GM18502 (cell line): ENCODE data around the gene WNT7A.

ENCODE experiments used
- ATAC-seq: cut with Tn5 transposase; IDR thresholded peaks from one replicate; pipeline ENCODE4 v1.9.1; 2021; ENCODE audit warnings: mild to moderate bottlenecking; ENCODE audit not compliant: unreplicated experiment, poor library complexity

WNT7A gene

DNA sequence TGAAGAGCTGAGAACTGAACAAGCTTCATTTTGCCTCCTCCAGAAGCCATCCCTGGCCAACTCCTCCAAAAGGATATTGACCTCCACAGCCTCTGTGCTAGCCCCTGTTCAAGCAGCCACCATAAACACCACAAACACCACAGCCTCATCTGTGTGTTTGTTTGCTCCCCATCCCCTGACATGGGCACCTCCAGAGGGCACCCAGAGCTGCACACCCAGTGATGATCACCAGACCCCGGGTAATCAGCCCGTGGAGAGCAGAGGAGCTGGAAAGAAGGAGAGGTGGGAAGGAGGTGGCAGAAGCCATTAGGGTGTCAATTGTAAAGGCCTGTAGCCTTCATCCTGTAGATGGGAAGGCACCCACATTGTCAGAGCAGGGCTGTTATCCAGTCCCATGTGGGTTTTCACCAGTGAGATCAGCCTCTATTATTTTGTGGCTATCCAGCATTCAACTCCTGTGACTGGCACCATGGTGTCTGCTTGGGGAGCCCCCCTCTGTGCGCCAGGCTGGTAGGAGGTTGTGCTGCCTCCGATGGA, 6.8 kb upstream of the WNT7A start:
- no peak for ATAC-seq

- ATAC-seq, result no peak
These were observed 5.8 kb upstream of the WNT7A start for GRCh38 chr3:13885704-13886010.

DNA sequence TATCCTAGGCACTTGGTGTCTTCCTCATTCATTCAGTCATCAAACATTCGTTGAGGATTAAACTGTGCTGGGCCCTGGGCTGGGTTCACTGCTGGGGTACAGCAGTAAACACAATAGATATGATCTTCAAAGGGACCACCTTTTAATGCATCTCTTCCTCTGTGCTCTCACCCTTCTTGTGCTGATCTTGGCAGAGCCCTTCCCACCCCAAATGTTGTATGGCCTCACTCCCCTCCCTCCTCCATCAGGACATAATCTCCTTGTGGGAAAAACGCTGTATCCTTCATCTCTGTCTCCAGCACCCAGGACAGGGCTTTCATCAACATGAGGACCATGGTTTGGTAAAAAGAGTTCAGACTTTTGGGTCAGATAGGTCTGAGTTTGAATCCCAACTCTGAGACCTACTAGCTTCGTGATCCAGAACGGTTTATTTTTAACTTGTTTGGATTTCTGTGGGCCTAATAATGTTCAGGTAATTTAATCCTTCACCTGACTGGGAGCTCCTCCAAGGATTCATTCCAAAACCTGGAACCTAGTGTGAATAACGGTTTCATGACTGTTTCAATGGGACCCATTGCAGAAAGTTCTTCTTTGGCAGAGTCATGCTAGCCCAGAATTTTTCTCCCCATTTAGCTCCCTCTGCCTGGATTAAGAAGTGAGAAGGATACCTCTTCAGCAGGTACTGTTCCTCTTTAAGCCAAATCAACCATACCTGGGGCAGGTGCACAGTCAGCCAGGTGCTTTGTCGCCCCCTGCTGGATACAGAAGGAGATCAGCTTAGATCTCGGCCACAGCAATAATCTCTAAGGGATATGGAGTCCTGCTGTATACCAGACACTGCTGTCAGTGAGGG, 5.2 kb upstream of the WNT7A start:
- ATAC-seq, result no peak

DNA sequence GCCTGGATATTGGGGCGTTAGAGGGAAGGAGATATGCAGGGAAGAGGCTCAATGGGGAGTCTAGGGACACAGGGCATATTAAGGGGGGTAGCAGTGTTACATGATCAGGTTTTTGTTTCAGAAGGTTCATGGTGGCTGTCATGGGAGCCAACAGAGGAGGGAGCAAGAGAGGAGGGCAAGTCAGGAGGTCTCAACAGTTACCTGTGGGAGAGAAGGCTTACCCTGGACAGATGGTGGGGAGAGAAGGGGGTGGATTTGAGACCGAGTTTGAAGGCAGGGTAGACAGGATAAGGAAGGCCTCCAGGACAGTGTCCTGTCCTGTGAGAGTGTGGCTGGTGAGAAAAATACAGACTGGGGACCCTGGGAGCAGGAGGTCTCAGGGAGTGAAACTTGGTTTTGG, 3.8 kb upstream of the WNT7A start:
- ATAC-seq, result no peak

DNA sequence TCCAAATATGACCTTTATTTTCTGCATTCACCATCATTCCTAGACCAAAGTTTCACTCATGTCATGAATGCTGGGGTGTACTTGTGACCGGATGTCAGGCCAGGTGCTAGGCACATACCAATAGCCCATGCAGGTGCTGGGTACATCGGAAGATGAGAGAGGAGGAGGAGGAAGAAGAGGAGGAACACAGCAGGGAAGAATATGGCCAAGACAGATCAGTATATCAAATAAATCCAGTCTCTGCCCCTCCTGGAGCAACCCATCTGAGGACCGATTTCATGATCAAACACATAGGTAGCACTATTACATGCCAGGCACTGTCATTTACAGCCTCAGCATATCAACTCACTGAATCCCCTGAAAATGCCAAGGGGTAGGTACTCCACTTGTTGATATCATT, 3.0 kb upstream of the WNT7A start:
- ATAC-seq, result no peak

GRCh38 chr3:13881536-13882410, 1.9 kb upstream of the WNT7A start:
- no peak for ATAC-seq

GRCh38 chr3:13880811-13881156, 913 bp upstream of the WNT7A start:
- no peak for ATAC-seq

GRCh38 chr3:13879102-13879945, 547 bp downstream of the WNT7A start:
- ATAC-seq, result no peak

DNA sequence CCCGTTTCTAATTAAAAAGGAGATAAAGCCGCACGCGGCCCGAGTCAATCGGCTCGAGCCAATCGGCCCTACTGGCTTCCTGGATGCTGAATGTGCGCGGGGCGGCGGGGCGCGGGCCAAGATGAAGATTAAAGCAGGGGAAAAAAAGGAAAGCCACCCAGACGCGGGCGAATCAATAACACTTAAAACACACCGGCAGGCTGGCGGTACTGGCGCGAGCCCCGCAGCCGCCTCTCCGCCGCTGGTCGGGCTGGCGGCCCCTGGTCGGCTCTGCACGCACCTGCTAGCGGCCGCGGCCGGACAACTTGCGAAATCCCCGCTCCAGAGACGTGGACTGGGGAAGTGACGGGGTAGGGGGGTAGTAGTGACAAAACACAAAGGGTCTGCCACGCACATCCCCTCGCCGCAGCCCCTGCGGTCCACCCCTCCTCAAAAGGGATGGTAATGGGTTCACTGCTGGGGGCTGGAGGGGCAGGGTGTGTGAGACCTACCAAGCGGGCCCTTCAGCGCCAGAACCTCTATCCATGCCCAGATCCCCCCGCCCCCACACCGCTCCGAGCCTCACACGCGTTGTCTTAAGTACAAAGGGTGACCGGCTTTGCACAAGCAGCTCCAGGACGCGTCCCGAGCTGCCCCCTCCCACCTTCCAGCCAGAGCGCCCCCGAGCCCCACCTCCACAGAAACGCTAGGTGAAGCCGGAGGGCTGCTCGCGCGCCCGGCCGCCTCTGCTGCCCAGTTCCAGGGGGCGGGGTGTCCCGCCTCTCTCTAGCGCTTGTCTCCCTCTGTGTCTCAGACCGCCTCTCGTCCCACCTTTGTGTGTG, 1.4 kb downstream of the WNT7A start:
- no peak for ATAC-seq

- ATAC-seq, result no peak
These were observed 2.0 kb downstream of the WNT7A start for GRCh38 chr3:13877911-13878280.

DNA sequence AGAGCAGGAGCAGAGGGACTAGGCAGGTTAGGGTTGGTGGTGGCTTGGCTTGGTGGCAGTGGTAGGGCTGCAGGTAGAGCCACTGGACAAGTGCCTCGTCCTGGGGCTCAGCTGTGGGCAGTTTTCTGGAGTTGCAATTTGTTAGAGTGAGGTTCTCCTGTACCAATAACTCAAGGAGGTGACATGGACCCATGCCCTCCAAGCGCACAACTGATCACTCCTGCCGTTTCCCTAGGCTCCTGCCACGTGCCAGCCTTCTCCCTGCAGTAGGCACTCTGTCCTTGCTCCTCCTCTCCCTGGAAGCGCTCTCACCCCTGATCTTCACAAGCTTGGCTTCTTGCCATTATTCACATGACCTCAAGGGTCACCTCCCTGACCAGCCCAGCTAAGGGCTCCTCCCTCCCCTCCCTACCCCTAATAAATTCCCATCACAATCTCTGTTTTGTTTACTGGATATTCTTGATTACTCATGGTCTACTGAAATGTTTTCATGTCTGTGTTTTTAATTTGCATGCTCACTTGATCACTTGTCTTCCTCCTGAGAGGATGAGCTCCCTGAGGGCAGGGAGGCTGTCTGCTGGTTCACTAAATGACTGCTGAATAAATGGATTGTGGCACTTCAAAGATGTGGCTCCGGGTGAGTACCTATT, 3.3 kb downstream of the WNT7A start:
- no peak for ATAC-seq

GRCh38 chr3:13874891-13875290, 5.0 kb downstream of the WNT7A start:
- no peak for ATAC-seq

GRCh38 chr3:13873818-13874217, 6.1 kb downstream of the WNT7A start:
- ATAC-seq, result no peak

- no peak for ATAC-seq
These were observed 7.4 kb downstream of the WNT7A start for GRCh38 chr3:13872451-13872850.

- ATAC-seq, result no peak
These were observed 8.1 kb downstream of the WNT7A start for GRCh38 chr3:13871791-13872190.

DNA sequence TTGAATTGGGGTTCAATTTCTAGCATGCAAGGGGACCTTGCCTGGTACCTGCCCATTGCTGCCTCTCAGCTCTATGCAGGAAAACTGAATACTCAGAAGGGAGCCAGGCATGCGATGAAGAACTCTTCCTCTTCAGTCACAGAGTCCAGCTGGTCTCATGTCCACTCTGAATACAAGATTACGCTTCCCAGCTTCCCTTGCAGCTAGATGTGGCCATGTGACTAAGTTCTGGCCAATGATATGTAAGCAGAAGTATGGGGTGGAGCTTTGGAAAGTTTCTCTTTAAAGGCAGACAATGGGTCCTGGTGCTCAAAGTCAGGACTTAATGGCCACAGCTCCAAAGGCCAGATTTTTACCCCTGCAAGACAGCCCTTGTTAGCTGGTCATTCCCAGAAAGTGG, 9.0 kb downstream of the WNT7A start:
- no peak for ATAC-seq

DNA sequence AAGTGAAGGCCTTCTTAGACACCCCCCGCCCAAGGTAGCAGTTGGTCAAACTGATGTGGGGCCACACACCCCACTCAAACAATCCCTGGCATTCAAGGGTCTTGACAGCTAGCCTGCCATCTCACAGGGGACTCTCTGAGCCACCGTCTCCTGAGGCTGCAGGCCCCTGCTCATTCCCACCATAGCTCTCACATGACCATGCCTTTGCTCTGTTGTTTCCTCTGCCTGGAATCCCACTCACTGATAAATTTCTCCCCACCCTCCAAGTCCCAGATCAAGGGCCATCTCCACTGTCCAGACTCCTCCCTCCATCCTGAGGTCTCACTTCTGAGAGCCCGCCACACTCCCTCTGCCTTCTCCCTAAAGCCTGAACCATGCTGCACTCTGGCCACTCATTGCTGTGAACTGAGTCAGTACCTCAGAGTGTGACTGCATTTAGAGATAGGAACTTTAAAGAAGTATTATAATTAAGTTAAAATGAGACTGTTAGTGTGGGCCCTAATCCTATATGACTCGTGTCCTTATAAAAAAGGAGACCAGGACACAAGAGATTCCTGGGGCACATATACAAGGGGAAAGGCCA, 10.0 kb downstream of the WNT7A start:
- ATAC-seq, result no peak

- no peak for ATAC-seq
These were observed 10.8 kb downstream of the WNT7A start for GRCh38 chr3:13868844-13869724.
